Activated naive CD8-positive, alpha-beta T cell treated with anti-CD3 and anti-CD28 coated beads for 36 hours (primary cell): Measurements from ENCODE around the gene GJA4. TPM values are rescaled to one million over a fixed set of nuclear protein-coding genes. Genes with fewer than 3 reads are reported as not detected.

Experiments
- DNase-seq: peaks from one replicate; pipeline ENCODE4 v3.0.0; 2021
- H3K27ac Mint-ChIP-seq: one replicate; pipeline ENCODE4 v1.8.0; 2022; ENCODE audit warnings: mild to moderate bottlenecking, moderate library complexity, mixed read lengths
- H3K27me3 Mint-ChIP-seq: one replicate; pipeline ENCODE4 v1.8.0; 2022; ENCODE audit warnings: mild to moderate bottlenecking, mixed read lengths
- H3K36me3 Mint-ChIP-seq: one replicate; pipeline ENCODE4 v1.8.0; 2021; ENCODE audit warnings: mild to moderate bottlenecking, mixed read lengths
- H3K4me1 Mint-ChIP-seq: one replicate; pipeline ENCODE4 v1.8.0; 2021; ENCODE audit warnings: mixed read lengths
- H3K4me3 Mint-ChIP-seq: one replicate; pipeline ENCODE4 v1.8.0; 2022; ENCODE audit warnings: mild to moderate bottlenecking, moderate library complexity, mixed read lengths
- H3K9me3 Mint-ChIP-seq: one replicate; pipeline ENCODE4 v1.8.0; 2022; ENCODE audit warnings: mixed read lengths
- total RNA-seq, 2 experiments: library from RNA; stranded (reverse); gene quantifications; one replicate each; pipeline ENCODE4 v1.2.3, GENCODE V29; 2021

The GJA4 gene
- total RNA-seq = not detected

- no peaks in the 10 kb centered on the region for H3K9me3 Mint-ChIP-seq
Observed at GRCh38 chr1:34792868-34793727, at the start of gene GJA4. TSS of gene GJA4 (plus strand) at chr1:34792999. CDS start at chr1:34794214, 1,215 bp downstream.

GRCh38 chr1:34743775-34744174 lies 49.0 kb upstream of the GJA4 start:
- Mint-ChIP-seq H3K27me3 (peaks cover 15% of the 10 kb centered on the region), H3K4me3 (no peak overlapping the region), H3K4me1 (no peaks in the 10 kb centered on the region), H3K36me3 (no peaks in the 10 kb centered on the region), H3K9me3 (no peaks in the 10 kb centered on the region), H3K27ac (no peak overlapping the region)
- no peak for DNase-seq

More at GRCh38 chr1:34792868-34793727, at the start of gene GJA4:
- Mint-ChIP-seq H3K36me3 (peaks cover 2% of the 10 kb centered on the region), H3K27ac (no peak within 1 kb of the TSS), H3K27me3 (peaks cover 29% of the 10 kb centered on the region), H3K4me3 (peak within 1 kb of the TSS; percentile 30), H3K4me1 (peaks cover 8% of the 10 kb centered on the region)
- no peak for DNase-seq

- H3K4me3 Mint-ChIP-seq = no peak overlapping the region
- no peaks in the 10 kb centered on the region for H3K36me3 Mint-ChIP-seq
- H3K27ac Mint-ChIP-seq = no peak overlapping the region
- peaks cover 15% of the 10 kb centered on the region for H3K27me3 Mint-ChIP-seq
- no peaks in the 10 kb centered on the region for H3K4me1 Mint-ChIP-seq
- DNase-seq = no peak
- no peaks in the 10 kb centered on the region for H3K9me3 Mint-ChIP-seq
Observed at GRCh38 chr1:34744851-34745250, 47.9 kb upstream of the GJA4 start.

- H3K27ac Mint-ChIP-seq = no peak overlapping the region
- no peaks in the 10 kb centered on the region for H3K9me3 Mint-ChIP-seq
- H3K4me1 Mint-ChIP-seq = no peaks in the 10 kb centered on the region
- no peak for DNase-seq
- peaks cover 15% of the 10 kb centered on the region for H3K27me3 Mint-ChIP-seq
- no peak overlapping the region for H3K4me3 Mint-ChIP-seq
- no peaks in the 10 kb centered on the region for H3K36me3 Mint-ChIP-seq
Observed at GRCh38 chr1:34745666-34746065, 47.1 kb upstream of the GJA4 start.

- no peak for DNase-seq
- Mint-ChIP-seq H3K9me3 (no peaks in the 10 kb centered on the region), H3K4me3 (no peak overlapping the region), H3K4me1 (no peaks in the 10 kb centered on the region), H3K27me3 (peaks cover 15% of the 10 kb centered on the region), H3K27ac (no peak overlapping the region), H3K36me3 (no peaks in the 10 kb centered on the region)
Observed at GRCh38 chr1:34746101-34746500, 46.7 kb upstream of the GJA4 start.

GRCh38 chr1:34746785-34747637 lies 45.8 kb upstream of the GJA4 start:
- Mint-ChIP-seq H3K4me1 (no peaks in the 10 kb centered on the region), H3K4me3 (no peak overlapping the region), H3K27ac (no peak overlapping the region), H3K36me3 (no peaks in the 10 kb centered on the region), H3K27me3 (peaks cover 15% of the 10 kb centered on the region), H3K9me3 (no peaks in the 10 kb centered on the region)
- no peak for DNase-seq

- Mint-ChIP-seq H3K36me3 (no peaks in the 10 kb centered on the region), H3K9me3 (no peaks in the 10 kb centered on the region), H3K4me1 (no peaks in the 10 kb centered on the region), H3K4me3 (no peak overlapping the region), H3K27me3 (peaks cover 11% of the 10 kb centered on the region), H3K27ac (no peak overlapping the region)
- DNase-seq = no peak
Observed at GRCh38 chr1:34747638-34747941, 45.2 kb upstream of the GJA4 start.

- Mint-ChIP-seq H3K4me3 (no peak overlapping the region), H3K4me1 (no peaks in the 10 kb centered on the region), H3K36me3 (no peaks in the 10 kb centered on the region), H3K27ac (no peak overlapping the region), H3K9me3 (no peaks in the 10 kb centered on the region), H3K27me3 (peaks cover 6% of the 10 kb centered on the region)
- no peak for DNase-seq
Observed at GRCh38 chr1:34749992-34750391, 42.8 kb upstream of the GJA4 start.

- peaks cover 6% of the 10 kb centered on the region for H3K27me3 Mint-ChIP-seq
- no peaks in the 10 kb centered on the region for H3K36me3 Mint-ChIP-seq
- no peak overlapping the region for H3K27ac Mint-ChIP-seq
- DNase-seq = no peak
- no peaks in the 10 kb centered on the region for H3K9me3 Mint-ChIP-seq
- H3K4me1 Mint-ChIP-seq = no peaks in the 10 kb centered on the region
- H3K4me3 Mint-ChIP-seq = no peak overlapping the region
Observed at GRCh38 chr1:34750610-34751009, 42.2 kb upstream of the GJA4 start.

- H3K9me3 Mint-ChIP-seq = no peaks in the 10 kb centered on the region
- H3K36me3 Mint-ChIP-seq = no peaks in the 10 kb centered on the region
- no peaks in the 10 kb centered on the region for H3K4me1 Mint-ChIP-seq
- DNase-seq = no peak
- no peak overlapping the region for H3K27ac Mint-ChIP-seq
- H3K4me3 Mint-ChIP-seq = no peak overlapping the region
- H3K27me3 Mint-ChIP-seq = peaks cover 1% of the 10 kb centered on the region
Observed at GRCh38 chr1:34753163-34753562, 39.6 kb upstream of the GJA4 start.

- H3K27me3 Mint-ChIP-seq = no peaks in the 10 kb centered on the region
- H3K4me3 Mint-ChIP-seq = no peak within 1 kb of the TSS
- no peaks in the 10 kb centered on the region for H3K36me3 Mint-ChIP-seq
- H3K9me3 Mint-ChIP-seq = no peaks in the 10 kb centered on the region
- no peak for DNase-seq
- no peak within 1 kb of the TSS for H3K27ac Mint-ChIP-seq
- H3K4me1 Mint-ChIP-seq = no peaks in the 10 kb centered on the region
Observed at GRCh38 chr1:34754964-34755637, 37.7 kb upstream of the GJA4 start, which contains the start of gene GJB5. TSS of gene GJB5 (plus strand) at chr1:34755047. CDS start at chr1:34757331, 2,284 bp downstream.

- Mint-ChIP-seq H3K36me3 (no peaks in the 10 kb centered on the region), H3K9me3 (no peaks in the 10 kb centered on the region), H3K4me1 (no peaks in the 10 kb centered on the region), H3K27me3 (no peaks in the 10 kb centered on the region), H3K4me3 (no peak overlapping the region), H3K27ac (no peak overlapping the region)
- DNase-seq = no peak
Observed at GRCh38 chr1:34755961-34756360, 36.8 kb upstream of the GJA4 start.

- H3K27ac Mint-ChIP-seq = no peak overlapping the region
- no peaks in the 10 kb centered on the region for H3K36me3 Mint-ChIP-seq
- H3K4me1 Mint-ChIP-seq = no peaks in the 10 kb centered on the region
- no peaks in the 10 kb centered on the region for H3K9me3 Mint-ChIP-seq
- no peak overlapping the region for H3K4me3 Mint-ChIP-seq
- no peak for DNase-seq
- H3K27me3 Mint-ChIP-seq = no peaks in the 10 kb centered on the region
Observed at GRCh38 chr1:34757386-34757785, 35.4 kb upstream of the GJA4 start.

- no peaks in the 10 kb centered on the region for H3K36me3 Mint-ChIP-seq
- no peak for DNase-seq
- no peaks in the 10 kb centered on the region for H3K4me1 Mint-ChIP-seq
- H3K27me3 Mint-ChIP-seq = peaks cover 5% of the 10 kb centered on the region
- no peak overlapping the region for H3K4me3 Mint-ChIP-seq
- H3K9me3 Mint-ChIP-seq = no peaks in the 10 kb centered on the region
- H3K27ac Mint-ChIP-seq = no peak overlapping the region
Observed at GRCh38 chr1:34758751-34759150, 34.0 kb upstream of the GJA4 start.
